PFSK-1 (cell line): ENCODE results near the gene POLR3GL.

Source experiments
- POLR2AphosphoS5 ChIP-seq: IDR thresholded peaks from 2 replicates; pipeline ENCODE4 v1.6.1; 2012; ENCODE audit warnings: low read depth, mild to moderate bottlenecking, control low read depth, low read length, moderate library complexity
- REST ChIP-seq, 2 experiments: IDR thresholded peaks; 2 replicates each; pipeline versions ENCODE4 v1.6.1 to v1.8.0; 2011 to 2012; ENCODE audit warnings: low read depth in 2 of 2, low read length in 2 of 2, control low read depth in 1 of 2, inconsistent platforms in 1 of 2, mild to moderate bottlenecking in 1 of 2, moderate library complexity in 1 of 2; ENCODE audit not compliant: insufficient read depth in 1 of 2
- TAF1 ChIP-seq: IDR thresholded peaks from 2 replicates; pipeline ENCODE4 v1.6.1; 2012; ENCODE audit warnings: low read length, control low read depth, borderline replicate concordance; ENCODE audit not compliant: insufficient read depth

- TF ChIP-seq REST (IDR thresholded peaks at IDR 0.05; ENCODE audit: insufficient read depth in 1 of 2, low read depth in 2 of 2, low read length in 2 of 2) (0 out of 4 replicates have a peak, but pooled peaks of 1 of the 2 experiments have one; percentile 1), POLR2AphosphoS5 (no peak), TAF1 (no peak)
These were observed 15.4 kb downstream of the POLR3GL start for GRCh38 chr1:145979746-145980456.
